NCI-H128 (cell line): ENCODE measurements around the gene RUNX1.

ENCODE experiments used
- DNase-seq: peaks from one replicate; lab custom pipeline; 2025; ENCODE audit not compliant: unreplicated experiment; lab: John Stamatoyannopoulos, UW

RUNX1 gene

GRCh38 chr21:34795548-34796180, 253.4 kb downstream of the RUNX1 start:
- no peak for DNase-seq

- DNase-seq, result no peak
These were observed 253.9 kb downstream of the RUNX1 start for GRCh38 chr21:34795175-34795547.

- DNase-seq, result no peak
These were observed 254.4 kb downstream of the RUNX1 start for GRCh38 chr21:34794686-34795085.

GRCh38 chr21:34793471-34793870, 255.6 kb downstream of the RUNX1 start:
- DNase-seq, result no peak

GRCh38 chr21:34792504-34793089, 256.5 kb downstream of the RUNX1 start:
- DNase-seq, result no peak

GRCh38 chr21:34791776-34792503, 257.2 kb downstream of the RUNX1 start:
- no peak for DNase-seq

- no peak for DNase-seq
These were observed 258.3 kb downstream of the RUNX1 start for GRCh38 chr21:34790834-34791233.

- DNase-seq, result no peak
These were observed 258.8 kb downstream of the RUNX1 start for GRCh38 chr21:34790341-34790740.

GRCh38 chr21:34788879-34789278, 260.2 kb downstream of the RUNX1 start:
- DNase-seq, result no peak

- no peak for DNase-seq
These were observed 265.3 kb downstream of the RUNX1 start for GRCh38 chr21:34783815-34784214.

GRCh38 chr21:34782506-34783360, 266.4 kb downstream of the RUNX1 start:
- DNase-seq, result no peak

- no peak for DNase-seq
These were observed 267.6 kb downstream of the RUNX1 start for GRCh38 chr21:34781526-34781925.

- DNase-seq, result no peak
These were observed 269.2 kb downstream of the RUNX1 start for GRCh38 chr21:34779860-34780259.

- DNase-seq, result no peak
These were observed 273.3 kb downstream of the RUNX1 start for GRCh38 chr21:34775793-34776192.

- no peak for DNase-seq
These were observed 274.4 kb downstream of the RUNX1 start for GRCh38 chr21:34774750-34775149.

GRCh38 chr21:34771512-34772028, 277.5 kb downstream of the RUNX1 start:
- no peak for DNase-seq

GRCh38 chr21:34770576-34770975, 278.5 kb downstream of the RUNX1 start:
- DNase-seq, result no peak

- no peak for DNase-seq
These were observed 280.8 kb downstream of the RUNX1 start for GRCh38 chr21:34768326-34768725.

GRCh38 chr21:34766862-34767261, 282.2 kb downstream of the RUNX1 start:
- DNase-seq, result no peak

- DNase-seq, result no peak
These were observed 283.5 kb downstream of the RUNX1 start for GRCh38 chr21:34765619-34766018.

GRCh38 chr21:34764715-34765284, 284.3 kb downstream of the RUNX1 start:
- no peak for DNase-seq
